HepG2 (cell line): ENCODE data around the gene SMDT1. TPM values are rescaled to one million over a fixed set of nuclear protein-coding genes. Genes with fewer than 3 reads are reported as not detected.

Experiments used
- ATAC-seq: fragments of 200-7000 bp; cut with Tn5 transposase; 3 replicates; pipeline ENCODE4 v1.9.1; 2020; ENCODE audit warnings: mild to moderate bottlenecking, moderate library complexity
- BruUV-seq: library from RNA; stranded (reverse); fragments of 400-500 nt; replicated peaks from 2 replicates; lab custom pipeline; 2021; lab: Mats Ljungman, UMichigan
- CTCF ChIA-PET: fragments of 300-600 bp; formaldehyde crosslinking; extraction: SDS; loops from one replicate; lab custom pipeline; 2021; ENCODE audit warnings: low total read pairs, inconsistent platforms, low intra/inter-chr PET ratio; lab: Yijun Ruan, JAX
- POLR2A ChIA-PET: fragments of 350-600 bp; sonication (Branson Sonifier 250); formaldehyde crosslinking; loops from one replicate; lab custom pipeline; 2020; ENCODE audit warnings: antibody characterized with exemption, inconsistent platforms; lab: Yijun Ruan, JAX
- DNase-seq: peaks from one replicate; pipeline ENCODE4 v3.0.0-alpha.2; 2015; ENCODE audit warnings: low spot score
- FAIRE-seq: peaks from 3 replicates; lab custom pipeline; 2011; peaks lifted over from hg19 to GRCh38; lab: Jason Lieb, UNC
- H2AFZ ChIP-seq: one replicate; pipeline ENCODE4 v1.6.1; 2011; ENCODE audit warnings: low read length, inconsistent platforms
- H3K27ac ChIP-seq: fragments of 300-600 bp; 3 replicates; pipeline ENCODE4 v1.8.0; 2011; ENCODE audit warnings: mixed run types, mild to moderate bottlenecking, mixed read lengths, low read length, inconsistent platforms; ENCODE audit not compliant: insufficient read depth; ENCODE audit errors: extremely low read length
- H3K27me3 ChIP-seq, 2 experiments: fragments of 200-600 bp in 1 of 2; 2 replicates in 1 of 2; 3 replicates in 1 of 2; pipeline versions ENCODE4 v1.6.0 to v1.8.0; 2011; ENCODE audit warnings: low read length in 2 of 2, mild to moderate bottlenecking in 2 of 2, moderate library complexity in 2 of 2, inconsistent platforms in 1 of 2; ENCODE audit not compliant: insufficient read depth in 2 of 2, control insufficient read depth in 1 of 2
- H3K36me3 ChIP-seq, 2 experiments: fragments of 200-600 bp in 1 of 2; replicated peaks in 1 of 2; 2 replicates in 1 of 2; 3 replicates in 1 of 2; pipeline versions ENCODE4 v1.5.1 to v1.8.0; 2011; ENCODE audit warnings: low read length in 2 of 2, inconsistent platforms in 1 of 2; ENCODE audit not compliant: insufficient read depth in 2 of 2, control insufficient read depth in 1 of 2
- H3K4me1 ChIP-seq: 2 replicates; pipeline ENCODE4 v1.5.1; 2012; ENCODE audit warnings: low read length, inconsistent platforms; ENCODE audit not compliant: insufficient read depth
- H3K4me2 ChIP-seq: 2 replicates; pipeline ENCODE4 v1.6.0; 2011; ENCODE audit warnings: low read depth, low read length, inconsistent platforms
- H3K4me3 ChIP-seq, 3 experiments: fragments of 200-600 bp in 1 of 3; sonication (generic), shearing (Covaris generic) in 1 of 3; replicated peaks in 1 of 3; 2 replicates each; pipeline ENCODE4 v1.5.1; 2011 to 2016; ENCODE audit warnings: low read length in 3 of 3, inconsistent platforms in 2 of 3, low read depth in 2 of 3, mild to moderate bottlenecking in 2 of 3, control low read depth in 1 of 3, mixed read lengths in 1 of 3; ENCODE audit not compliant: insufficient read depth in 1 of 3
- H3K79me2 ChIP-seq: one replicate; pipeline ENCODE4 v1.6.1; 2011; ENCODE audit warnings: low read length, inconsistent platforms; ENCODE audit not compliant: insufficient read depth
- H3K9ac ChIP-seq: 2 replicates; pipeline ENCODE4 v1.6.0; 2011; ENCODE audit warnings: mild to moderate bottlenecking, low read depth, low read length, inconsistent platforms; ENCODE audit not compliant: insufficient read depth
- H3K9me3 ChIP-seq: 2 replicates; pipeline ENCODE4 v1.5.1; 2012; ENCODE audit warnings: mild to moderate bottlenecking, low read length
- H4K20me1 ChIP-seq: 2 replicates; pipeline ENCODE4 v1.6.0; 2011; ENCODE audit warnings: inconsistent platforms, mild to moderate bottlenecking, low read length, moderate library complexity; ENCODE audit not compliant: insufficient read depth
- HMGXB3 ChIP-seq: sonication (generic); formaldehyde crosslinking; IDR thresholded peaks from 2 replicates; pipeline ENCODE4 v1.4.0; 2020; ENCODE audit warnings: missing genetic modification reagents, borderline replicate concordance
- MLXIP ChIP-seq: sonication (generic); formaldehyde crosslinking; IDR thresholded peaks from 2 replicates; pipeline ENCODE4 v1.9.0; 2021; ENCODE audit warnings: missing genetic modification reagents, borderline replicate concordance
- PHF20 ChIP-seq: sonication (generic); formaldehyde crosslinking; IDR thresholded peaks from 2 replicates; pipeline ENCODE4 v1.5.0; 2020; ENCODE audit warnings: mild to moderate bottlenecking, missing genetic modification reagents
- PTBP1 ChIP-seq: fragments of 200-400 bp; formaldehyde crosslinking; IDR thresholded peaks from 2 replicates; pipeline ENCODE4 v1.6.1; 2018; ENCODE audit warnings: low read length, low read depth; ENCODE audit not compliant: poor library complexity, severe bottlenecking
- RNF219 ChIP-seq: sonication (generic); formaldehyde crosslinking; IDR thresholded peaks from 2 replicates; pipeline ENCODE4 v1.5.0; 2020; ENCODE audit warnings: mild to moderate bottlenecking, missing genetic modification reagents
- ZBTB46 ChIP-seq: sonication (generic); formaldehyde crosslinking; IDR thresholded peaks from 2 replicates; pipeline ENCODE4 v1.4.0; 2020; ENCODE audit warnings: mild to moderate bottlenecking, missing genetic modification reagents, borderline replicate concordance
- ZNF788 ChIP-seq: sonication (generic); formaldehyde crosslinking; IDR thresholded peaks from 2 replicates; pipeline ENCODE4 v1.5.0; 2020; ENCODE audit warnings: mild to moderate bottlenecking, missing genetic modification reagents, borderline replicate concordance
- ZNF839 ChIP-seq: sonication (generic); formaldehyde crosslinking; IDR thresholded peaks from 2 replicates; pipeline ENCODE4 v1.4.0; 2020; ENCODE audit warnings: missing genetic modification reagents, mild to moderate bottlenecking, borderline replicate concordance
- ZSCAN25 ChIP-seq: sonication (generic); formaldehyde crosslinking; IDR thresholded peaks from 2 replicates; pipeline ENCODE4 v1.8.0; 2022; ENCODE audit warnings: mild to moderate bottlenecking, missing genetic modification reagents
- WGBS: methylation state at CpG from one replicate; pipeline ENCODE4 v1.1.6; 2017; ENCODE audit warnings: low lambda C conversion rate; 5-methylcytosine and 5-hydroxymethylcytosine counted together
- in situ Hi-C: cut with HindIII; loops from 2 replicates; pipeline ENCODE4 v1.10.0; 2017; ENCODE audit warnings: low pct_unique_long_range_greater_than_20kb; ENCODE audit not compliant: extremely low pct_ligation_motif_present
- intact Hi-C: fragments of 100-400 bp; cut with micrococcal nuclease; formaldehyde crosslinking; loops from one replicate; pipeline ENCODE4 v1.10.0; 2022; ENCODE audit not compliant: unreplicated experiment
- polyA plus RNA-seq, 8 experiments: library from polyadenylated mRNA; depleted of rRNA in 3 of 8; stranded (reverse) in 7 of 8; unstranded in 1 of 8; fragments of >200 nt; fragmentation: Illumina TruSeq in 4 of 8; extraction: Trizol in 4 of 8; gene quantifications; 2 replicates each; pipeline versions ENCODE4 v1.2.1 to v1.2.3, GENCODE V29; 2011 to 2016; ENCODE audit warnings: low read depth in 4 of 8, missing spikeins in 1 of 8, mixed read lengths in 1 of 8; ENCODE audit not compliant: insufficient read depth in 1 of 8
- total RNA-seq, 5 experiments: library from RNA; depleted of rRNA; stranded (reverse); fragments of >200 nt; fragmentation: Illumina TruSeq; extraction: Trizol; gene quantifications; 2 replicates each; pipeline ENCODE4 v1.2.3, GENCODE V29; 2016; ENCODE audit warnings: low read depth in 1 of 5

Gene SMDT1
- total and polyA plus RNA-seq, 2 of the 13 experiments (the other 11 are each of a cell fraction or from before 2014, with no cell fraction given), result 8.3 to 26.6 TPM

GRCh38 chr22:42074132-42074811, 5.2 kb upstream of the SMDT1 start, which contains the start of gene PHETA2:
TSS of gene PHETA2 (plus strand) at chr22:42074248. CDS start at chr22:42077294, 3,046 bp downstream.
- ChIA-PET POLR2A (no interaction called here), CTCF (no interaction called here)
- in situ Hi-C loops, result loop anchor here (5.0 kb wide), 1 partner anchor 107 kb away; the partner anchor contains the start of gene SEPTIN3
- Histone ChIP-seq H3K4me2 (no peak within 1 kb of the TSS), H3K27me3 (no peaks in the 10 kb centered on the region; a peak in 2 of 5 replicates), H3K9me3 (no peaks in the 10 kb centered on the region), H4K20me1 (no peaks in the 10 kb centered on the region), H3K79me2 (no peaks in the 10 kb centered on the region), H3K36me3 (no peaks in the 10 kb centered on the region), H3K9ac (no peak within 1 kb of the TSS), H3K4me1 (peaks cover 48% of the 10 kb centered on the region), H2AFZ (no peak within 1 kb of the TSS), H3K4me3 (no peak within 1 kb of the TSS), H3K27ac (no peak within 1 kb of the TSS)
- WGBS, result 89% methylated on average over 26 of the region's 55 CpGs
- DNase-seq, result no peak
- FAIRE-seq, result no peak
- intact Hi-C loops, result no loop called here
- no peak for ATAC-seq
- no TSS peak for BruUV-seq
- TF ChIP-seq HMGXB3 (CRISPR knock-in tag) (no peak), ZNF839 (CRISPR knock-in tag) (no peak), RNF219 (CRISPR knock-in tag) (no peak), PTBP1 (no peak), ZBTB46 (CRISPR knock-in tag) (no peak), ZSCAN25 (CRISPR knock-in tag) (no peak), ZNF788 (CRISPR knock-in tag) (no peak), MLXIP (no peak), PHF20 (CRISPR knock-in tag) (no peak)
